H1 (cell line): ENCODE measurements around the gene MAP7D1. TPM values are rescaled to one million over a fixed set of nuclear protein-coding genes. Genes with fewer than 3 reads are reported as not detected.

Experiments
- ASH2L ChIP-seq: fragments of 200-600, 300-600 bp; sonication (generic); IDR thresholded peaks from one replicate; pipeline ENCODE4 v1.7.1; 2017; ENCODE audit warnings: low read length
- BACH1 ChIP-seq: IDR thresholded peaks from 2 replicates; pipeline ENCODE4 v1.6.1; 2012; ENCODE audit warnings: low read length, improper control_type of control experiment
- CHD1 ChIP-seq: IDR thresholded peaks from 2 replicates; pipeline ENCODE4 v1.6.1; 2012; ENCODE audit warnings: low read depth, low read length, improper control_type of control experiment
- CHD2 ChIP-seq: IDR thresholded peaks from 2 replicates; pipeline ENCODE4 v1.6.1; 2012; ENCODE audit warnings: low read length, improper control_type of control experiment
- E2F6 ChIP-seq: IDR thresholded peaks from 2 replicates; pipeline ENCODE4 v1.6.1; 2012; ENCODE audit warnings: inconsistent platforms
- EGR1 ChIP-seq: IDR thresholded peaks from 2 replicates; pipeline ENCODE4 v1.6.1; 2011; ENCODE audit warnings: low read depth, low read length, borderline replicate concordance
- EP300 ChIP-seq, 2 experiments: IDR thresholded peaks; 1 replicate in 1 of 2; 2 replicates in 1 of 2; pipeline ENCODE4 v1.6.1; 2011 to 2012; ENCODE audit warnings: low read depth in 2 of 2, low read length in 2 of 2, mild to moderate bottlenecking in 2 of 2, borderline replicate concordance in 1 of 2, inconsistent platforms in 1 of 2, moderate library complexity in 1 of 2
- HDAC2 ChIP-seq, 2 experiments: fragments of 300-600 bp in 1 of 2; sonication (generic) in 1 of 2; IDR thresholded peaks; 2 replicates each; pipeline ENCODE4 v1.6.1; 2011 to 2012; ENCODE audit warnings: low read depth in 2 of 2, low read length in 2 of 2, mild to moderate bottlenecking in 2 of 2, moderate library complexity in 2 of 2, borderline replicate concordance in 1 of 2, inconsistent platforms in 1 of 2
- MAFK ChIP-seq: IDR thresholded peaks from 2 replicates; pipeline ENCODE4 v1.6.1; 2012; ENCODE audit warnings: low read depth, mild to moderate bottlenecking, improper control_type of control experiment, low read length
- PHF8 ChIP-seq: fragments of 200-600 bp; sonication (generic); conservative IDR thresholded peaks from 2 replicates; pipeline ENCODE4 v1.7.1; 2012; ENCODE audit warnings: low read depth, mild to moderate bottlenecking, inconsistent platforms, low read length, moderate library complexity
- POLR2A ChIP-seq, 2 experiments: IDR thresholded peaks; 1 replicate in 1 of 2; 2 replicates in 1 of 2; pipeline ENCODE4 v1.6.1; 2011; ENCODE audit warnings: low read depth in 2 of 2, low read length in 2 of 2, mild to moderate bottlenecking in 2 of 2; ENCODE audit errors: control extremely low read depth in 1 of 2
- POU5F1 ChIP-seq: IDR thresholded peaks from 2 replicates; pipeline ENCODE4 v1.6.1; 2011; ENCODE audit warnings: low read depth, mild to moderate bottlenecking, low read length, moderate library complexity
- RBBP5 ChIP-seq: IDR thresholded peaks from 2 replicates; pipeline ENCODE4 v1.7.1; 2012; ENCODE audit warnings: low read depth, mild to moderate bottlenecking, inconsistent platforms, low read length, moderate library complexity, borderline replicate concordance
- RFX5 ChIP-seq: IDR thresholded peaks from 2 replicates; pipeline ENCODE4 v1.6.1; 2011; ENCODE audit warnings: low read depth, low read length, improper control_type of control experiment, borderline replicate concordance
- SIN3A ChIP-seq, 2 experiments: IDR thresholded peaks in 1 of 2; conservative IDR thresholded peaks in 1 of 2; 2 replicates each; pipeline ENCODE4 v1.6.1; 2011 to 2012; ENCODE audit warnings: low read length in 2 of 2, improper control_type of control experiment in 1 of 2, low read depth in 1 of 2, mild to moderate bottlenecking in 1 of 2
- SIX5 ChIP-seq: IDR thresholded peaks from 2 replicates; pipeline ENCODE4 v1.6.1; 2011; ENCODE audit warnings: mild to moderate bottlenecking, low read depth, low read length
- SP1 ChIP-seq: IDR thresholded peaks from 2 replicates; pipeline ENCODE4 v1.6.1; 2011; ENCODE audit warnings: low read depth, low read length
- SRF ChIP-seq: IDR thresholded peaks from 2 replicates; pipeline ENCODE4 v1.6.1; 2011; ENCODE audit warnings: mild to moderate bottlenecking, low read depth, low read length, moderate library complexity
- SUZ12 ChIP-seq: fragments of 200-600 bp; sonication (generic); IDR thresholded peaks from 2 replicates; pipeline ENCODE4 v1.6.1; 2012; ENCODE audit warnings: mild to moderate bottlenecking, inconsistent platforms, low read length, moderate library complexity, mixed read lengths
- TCF12 ChIP-seq: IDR thresholded peaks from 2 replicates; pipeline ENCODE4 v1.6.1; 2011; ENCODE audit warnings: low read depth, mild to moderate bottlenecking, low read length
- polyA plus RNA-seq, 7 experiments: library from polyadenylated mRNA; depleted of rRNA in 3 of 7; stranded (reverse) in 5 of 7; unstranded in 2 of 7; fragments of >200 nt in 5 of 7; fragments of 200-250 nt in 2 of 7; gene quantifications; 1 replicate in 5 of 7; 2 replicates in 1 of 7; 4 replicates in 1 of 7; pipeline versions ENCODE4 v1.2.1 to v1.2.3, GENCODE V29; 2011 to 2013; ENCODE audit warnings: missing spikeins in 2 of 7, mixed read lengths in 2 of 7
- total RNA-seq: library from RNA; stranded (reverse); fragmentation: NEBNext Ultra II Directional; extraction: Animal tissue kit (Norgen Biotek cat#: 25700); gene quantifications from 2 replicates; pipeline ENCODE4 v1.2.1, GENCODE V29; 2021

Gene MAP7D1
- total and polyA plus RNA-seq, 2 of the 8 experiments (the other 6 are each of a cell fraction or from before 2014, with no cell fraction given), result 18.2 to 52.4 TPM

- TF ChIP-seq HDAC2 (IDR thresholded peaks at IDR 0.05; ENCODE audit: borderline replicate concordance in 1 of 2, low read depth in 2 of 2, low read length in 2 of 2) (no peak), RBBP5 (peak; percentile 37; the same call in 1 of the 2 replicates), SRF (0 out of 2 replicates have a peak, but pooled peaks have one; percentile 15), SUZ12 (no peak), POLR2A (IDR thresholded peaks at IDR 0.05; ENCODE audit: control extremely low read depth in 1 of 2, low read depth in 2 of 2, low read length in 2 of 2) (peak; percentile 84 to 99), BACH1 (no peak), CHD2 (no peak), E2F6 (no peak; the same call in 1 of the 2 replicates), PHF8 (no peak), CHD1 (no peak), TCF12 (0 out of 2 replicates have a peak, but pooled peaks have one; percentile 24), SIN3A (conservative IDR thresholded peaks at IDR 0.05 in 1 of 2, IDR thresholded peaks at IDR 0.05 in 1 of 2; ENCODE audit: low read depth in 1 of 2, low read length in 2 of 2) (peak in 1 of 2 experiments; percentile 69; a peak in 2 of 4 replicates), EGR1 (peak; percentile 72; the same call in 1 of the 2 replicates), POU5F1 (no peak), EP300 (IDR thresholded peaks at IDR 0.05; ENCODE audit: borderline replicate concordance in 1 of 2, low read depth in 2 of 2, low read length in 2 of 2) (peak in 1 of 2 experiments; percentile 22; a peak in 2 of 3 replicates), ASH2L (no peak), SIX5 (peak; percentile 90), SP1 (peak; percentile 15; the same call in 1 of the 2 replicates), MAFK (no peak), RFX5 (no peak)
Observed at GRCh38 chr1:36223996-36224536, 68.1 kb downstream of the MAP7D1 start, which contains the start of gene THRAP3 (continued).
